EL (cell line): ENCODE data around the gene TRAM2.
A peak's percentile ranks its signal among the peaks of the same experiment; 100 is the strongest.

ENCODE experiments used
- DNase-seq: peaks from one replicate; pipeline ENCODE4 v3.0.0-alpha.2; 2016

TRAM2 gene, protein sequence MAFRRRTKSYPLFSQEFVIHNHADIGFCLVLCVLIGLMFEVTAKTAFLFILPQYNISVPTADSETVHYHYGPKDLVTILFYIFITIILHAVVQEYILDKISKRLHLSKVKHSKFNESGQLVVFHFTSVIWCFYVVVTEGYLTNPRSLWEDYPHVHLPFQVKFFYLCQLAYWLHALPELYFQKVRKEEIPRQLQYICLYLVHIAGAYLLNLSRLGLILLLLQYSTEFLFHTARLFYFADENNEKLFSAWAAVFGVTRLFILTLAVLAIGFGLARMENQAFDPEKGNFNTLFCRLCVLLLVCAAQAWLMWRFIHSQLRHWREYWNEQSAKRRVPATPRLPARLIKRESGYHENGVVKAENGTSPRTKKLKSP

DNA sequence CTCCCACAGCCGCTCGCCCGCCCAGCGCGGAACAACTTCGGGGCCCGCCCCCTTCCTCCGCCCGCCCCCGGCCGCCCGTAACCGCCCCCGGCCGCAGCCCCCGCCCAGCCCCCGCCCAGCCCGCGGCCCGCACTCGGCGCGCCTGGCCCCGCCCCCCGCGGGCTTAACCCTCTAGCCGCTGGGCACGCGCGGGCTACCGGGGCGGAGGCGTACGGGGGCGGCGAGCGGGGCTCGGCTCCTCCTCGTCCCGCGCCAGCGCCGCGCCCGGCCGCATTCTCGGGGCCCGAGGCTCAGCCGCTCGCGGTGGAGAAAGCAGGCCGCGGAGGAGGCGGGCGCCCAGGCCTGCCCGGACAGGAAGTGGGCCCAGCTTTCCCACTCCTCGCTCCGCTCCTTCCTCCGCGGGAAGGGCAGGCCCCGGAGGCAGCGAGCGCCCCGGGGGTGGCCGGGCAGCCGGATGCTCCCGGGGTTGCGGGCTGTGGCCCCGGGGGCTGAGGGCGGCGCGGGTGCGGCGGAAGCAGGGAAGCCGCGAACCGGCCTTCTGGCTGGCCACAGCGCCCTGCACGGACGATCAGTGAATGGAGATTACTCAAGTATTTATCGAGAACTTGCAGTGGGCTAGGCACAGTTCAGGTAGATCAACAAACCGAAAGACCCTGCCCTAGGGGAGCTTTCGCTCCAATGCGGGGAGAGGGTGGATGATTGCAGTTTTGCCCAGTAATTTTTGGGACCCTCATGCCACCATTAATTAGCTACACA lies at the start of gene TRAM2:
Gene TRAM2, minus strand, starts transcription at position 39 of the 756 bp plus-strand sequence. CDS start 145 bp downstream, outside the sequence.
- peak; percentile 88 for DNase-seq

DNA sequence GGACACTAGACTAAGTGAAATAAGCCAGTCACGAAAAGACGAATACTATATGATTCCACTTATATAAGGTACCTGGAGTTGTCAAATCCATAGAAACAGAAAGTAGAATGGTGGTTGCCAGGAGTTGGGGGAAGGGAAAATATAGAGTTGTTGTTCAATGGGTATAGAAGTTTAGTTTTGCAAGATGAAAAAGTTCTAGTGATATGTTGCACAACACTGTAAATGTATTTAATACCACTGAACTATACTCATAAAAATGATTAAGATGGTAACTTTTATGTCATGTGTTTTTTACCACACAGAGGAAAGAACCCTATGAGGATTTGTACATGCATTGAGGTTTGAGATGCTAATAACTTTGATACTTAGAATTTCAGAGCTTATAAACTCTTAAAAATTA lies 46.0 kb upstream of the TRAM2 start:
- no peak for DNase-seq

GRCh38 chr6:52621631-52622030 lies 44.8 kb upstream of the TRAM2 start:
- DNase-seq = no peak

GRCh38 chr6:52620906-52621190 lies 44.0 kb upstream of the TRAM2 start:
- no peak for DNase-seq

GRCh38 chr6:52620055-52620905 lies 43.4 kb upstream of the TRAM2 start:
- DNase-seq = no peak

- no peak for DNase-seq
Measured at GRCh38 chr6:52617087-52617486, 40.2 kb upstream of the TRAM2 start.

DNA sequence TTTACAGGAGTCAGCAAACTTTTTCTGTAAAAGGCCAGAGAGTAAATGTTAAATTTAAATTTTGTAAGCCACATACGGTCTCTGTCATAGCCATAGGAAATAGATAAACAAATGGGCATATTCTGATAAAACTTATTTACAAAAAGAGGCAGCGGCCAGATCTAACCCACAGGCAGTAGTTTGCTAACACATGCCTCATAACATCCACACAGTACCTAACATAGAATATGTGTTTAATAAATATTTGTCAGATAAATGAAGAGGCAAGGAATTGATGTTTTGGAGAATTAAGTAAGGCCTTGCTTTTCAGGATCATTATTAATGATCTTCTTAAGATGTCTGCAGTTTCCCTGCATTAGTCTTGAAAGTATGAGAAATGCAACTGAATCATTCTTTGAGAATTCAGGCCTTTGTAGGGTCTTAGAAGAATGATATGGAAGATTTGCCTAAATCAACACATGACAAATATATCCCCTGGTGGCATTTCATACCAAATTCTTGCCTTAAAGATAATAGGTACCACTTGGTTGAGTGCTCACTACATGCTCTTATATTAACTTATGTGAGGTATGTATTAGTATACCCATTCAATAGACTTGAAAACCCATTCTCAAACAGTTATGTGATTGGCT lies 39.3 kb upstream of the TRAM2 start:
- DNase-seq = peak; percentile 58

DNA sequence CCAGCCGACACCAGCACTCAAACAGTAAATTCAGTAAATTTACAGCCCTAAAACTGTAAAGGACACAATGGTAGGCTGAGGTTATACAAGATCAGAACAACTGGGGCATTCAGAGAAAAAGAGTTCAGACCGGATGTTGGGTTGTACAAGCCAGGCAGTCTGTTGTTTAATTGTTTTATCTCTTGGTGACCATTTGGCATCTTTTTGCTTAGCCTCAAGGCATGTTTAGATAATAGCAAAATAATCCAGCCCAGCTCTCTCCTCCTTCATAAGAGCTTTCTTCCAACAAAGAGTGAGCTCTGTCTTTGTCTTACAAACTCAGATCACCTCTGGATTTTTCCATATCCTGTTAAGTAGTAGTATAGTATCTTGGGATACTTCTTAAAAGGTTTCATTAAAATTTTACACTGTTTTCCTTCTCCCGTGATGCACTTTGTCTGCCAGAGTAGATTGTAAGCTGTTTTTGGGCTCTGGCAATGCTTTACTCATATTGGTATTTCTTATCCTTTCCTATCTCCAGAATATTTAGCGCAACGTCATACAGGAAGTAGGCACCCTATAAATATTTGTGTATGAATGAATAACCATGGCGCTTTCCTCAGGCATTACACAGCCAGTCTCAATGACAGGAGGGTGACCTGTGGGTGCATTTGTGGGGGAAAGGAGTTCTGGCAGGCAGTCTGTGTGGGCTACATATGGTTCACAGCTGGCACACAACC lies 35.6 kb upstream of the TRAM2 start:
- DNase-seq = peak; percentile 84

DNA sequence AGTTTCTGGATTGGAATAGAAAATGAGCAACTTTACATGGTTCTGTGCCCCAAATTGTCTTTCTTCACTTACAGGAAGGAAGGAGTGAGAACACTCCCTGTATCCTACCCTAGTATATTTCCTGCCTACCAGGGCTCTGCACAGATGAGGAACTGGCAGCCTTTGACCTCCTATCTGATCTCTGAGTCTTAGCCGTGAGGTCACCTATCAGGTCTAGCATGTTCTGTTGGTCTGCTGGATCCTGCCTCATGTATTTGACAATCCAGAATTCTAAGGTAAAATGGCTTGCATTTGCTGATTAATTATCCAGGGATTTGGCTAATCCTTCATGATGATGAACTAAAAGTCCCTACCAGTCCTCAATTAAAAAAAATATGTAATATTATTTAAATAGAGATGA lies 35.0 kb upstream of the TRAM2 start:
- DNase-seq = no peak

GRCh38 chr6:52610745-52611355 lies 34.0 kb upstream of the TRAM2 start:
- DNase-seq = peak; percentile 76

DNA sequence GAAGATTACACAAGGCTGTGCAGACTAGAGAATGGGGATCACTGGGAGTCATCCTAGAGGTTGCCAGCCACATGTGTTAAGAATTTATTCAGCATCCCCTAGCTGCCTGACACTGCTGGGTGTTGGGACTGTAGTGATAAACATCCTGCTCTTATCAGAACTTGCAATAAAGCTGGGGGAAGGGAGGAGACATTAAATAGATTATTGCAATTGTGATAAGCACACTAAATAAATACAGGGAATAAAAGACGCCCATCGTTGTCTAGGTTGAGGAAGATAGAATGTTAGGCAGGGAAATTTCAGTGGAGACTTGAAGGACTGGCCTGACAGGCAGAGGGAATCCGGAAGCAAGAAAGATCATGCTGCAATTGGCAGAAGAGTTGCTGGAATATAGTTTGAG lies 33.2 kb upstream of the TRAM2 start:
- no peak for DNase-seq

DNA sequence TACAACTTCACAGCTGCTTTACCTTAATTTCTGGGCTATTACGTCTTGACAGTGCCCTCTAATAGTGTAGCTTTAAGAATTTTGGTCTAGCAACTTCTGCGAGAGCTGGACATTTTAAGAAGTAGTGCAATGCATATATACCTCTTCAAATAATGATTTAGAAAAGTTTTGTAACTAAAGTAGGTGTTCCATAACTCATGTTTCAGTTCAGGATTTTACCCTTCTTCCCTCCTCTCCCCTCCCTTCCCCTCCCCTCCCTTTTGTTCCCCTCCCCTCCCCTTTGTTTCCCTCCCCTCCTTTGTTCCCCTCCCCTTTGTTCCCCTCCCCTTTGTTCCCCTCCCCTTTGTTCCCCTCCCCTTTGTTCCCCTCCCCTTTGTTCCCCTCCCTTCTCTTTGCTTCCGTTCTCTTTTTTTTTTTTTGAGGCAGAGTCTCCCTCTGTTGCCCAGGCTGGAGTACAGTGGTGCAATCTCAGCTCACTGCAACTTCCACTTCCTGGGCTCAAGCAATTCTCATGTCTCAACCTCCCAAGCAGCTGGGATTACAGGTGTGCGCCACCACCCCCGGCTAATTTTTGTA lies 28.8 kb upstream of the TRAM2 start:
- DNase-seq = no peak

GRCh38 chr6:52603000-52603795 lies 26.3 kb upstream of the TRAM2 start:
- DNase-seq = peak; percentile 85

- no peak for DNase-seq
Measured at GRCh38 chr6:52598824-52599190, 21.9 kb upstream of the TRAM2 start.

DNA sequence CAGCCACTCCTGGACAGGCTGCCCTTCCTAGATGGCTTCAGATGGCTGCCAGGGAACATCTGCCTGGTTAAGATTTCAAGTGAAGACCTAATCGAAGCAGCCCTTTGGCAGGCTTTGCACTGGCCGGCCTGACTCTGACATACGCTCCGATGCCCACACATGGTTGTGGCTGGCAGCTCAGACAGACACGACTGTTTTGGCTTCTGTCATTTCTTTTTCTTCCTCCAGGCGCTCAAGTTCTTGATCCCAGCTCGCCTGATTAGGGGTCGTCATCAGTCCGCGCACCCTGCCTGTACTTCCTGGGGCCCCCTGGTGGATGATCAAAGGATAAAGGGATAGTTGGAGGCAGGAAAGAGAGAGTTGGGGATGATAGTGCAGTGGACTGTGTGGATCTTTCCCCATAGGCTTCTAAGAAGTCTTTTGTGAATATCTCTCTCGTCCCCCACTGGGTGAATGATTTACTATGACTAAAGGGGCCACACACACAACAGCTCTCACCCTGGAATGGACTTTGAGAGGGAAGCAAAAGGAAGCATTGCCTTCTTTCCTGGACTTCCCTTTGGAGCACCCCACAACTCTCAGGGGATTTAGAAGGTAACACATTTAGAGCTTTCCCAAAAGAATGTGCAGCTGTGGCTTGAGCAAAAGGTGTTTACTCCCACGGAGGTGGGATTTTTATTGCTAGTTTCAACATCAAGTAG lies 21.4 kb upstream of the TRAM2 start:
- peak; percentile 86 for DNase-seq

- no peak for DNase-seq
Measured at GRCh38 chr6:52597738-52598122, 20.9 kb upstream of the TRAM2 start.

DNA sequence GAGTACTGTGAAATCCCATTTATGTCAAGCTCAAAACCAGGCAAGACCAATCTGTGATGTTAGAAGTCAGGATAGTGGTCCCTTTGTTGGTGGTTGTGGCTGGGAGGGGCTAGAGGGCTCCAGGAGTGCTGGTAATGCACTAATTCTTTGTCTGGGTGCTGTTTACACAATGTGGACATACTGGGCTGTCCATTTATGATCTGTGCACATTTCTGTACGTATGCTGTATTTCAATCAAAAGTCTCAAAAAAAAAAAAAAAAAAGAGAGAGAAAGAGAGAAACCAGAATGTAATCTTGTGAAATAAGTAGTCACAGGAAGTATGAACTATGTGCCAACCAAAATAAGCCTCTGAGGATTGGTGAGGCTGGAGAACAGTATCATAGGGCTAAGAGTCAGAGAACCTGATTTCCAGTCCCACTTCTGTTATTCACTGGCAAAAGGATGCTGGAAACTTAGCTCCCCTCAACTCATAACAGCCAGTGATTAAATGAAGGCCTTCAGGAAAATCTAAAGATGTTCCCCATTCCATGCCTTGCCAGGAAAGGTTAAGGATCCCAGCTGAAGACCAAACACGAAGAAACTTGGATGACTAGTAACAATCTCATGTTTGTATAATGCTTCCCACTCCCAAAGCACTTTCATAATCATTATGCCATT lies 19.6 kb upstream of the TRAM2 start:
- peak; percentile 69 for DNase-seq

DNA sequence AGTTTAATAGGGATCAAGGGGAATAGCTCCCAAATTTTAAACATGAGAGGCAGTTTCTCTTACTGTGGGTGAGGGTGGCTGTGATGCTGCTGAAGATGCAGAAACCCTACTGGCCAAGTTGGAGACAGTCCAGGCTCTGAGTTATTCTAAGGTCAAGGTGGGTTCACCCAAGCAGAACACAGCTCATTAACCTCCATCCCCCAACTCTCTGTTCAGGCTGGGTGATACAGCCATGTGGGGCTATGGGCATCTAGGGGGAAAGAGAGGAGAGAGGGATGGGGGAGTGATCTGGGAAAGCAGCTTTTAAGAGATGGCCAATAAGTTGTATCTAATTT lies 18.9 kb upstream of the TRAM2 start:
- no peak for DNase-seq

DNA sequence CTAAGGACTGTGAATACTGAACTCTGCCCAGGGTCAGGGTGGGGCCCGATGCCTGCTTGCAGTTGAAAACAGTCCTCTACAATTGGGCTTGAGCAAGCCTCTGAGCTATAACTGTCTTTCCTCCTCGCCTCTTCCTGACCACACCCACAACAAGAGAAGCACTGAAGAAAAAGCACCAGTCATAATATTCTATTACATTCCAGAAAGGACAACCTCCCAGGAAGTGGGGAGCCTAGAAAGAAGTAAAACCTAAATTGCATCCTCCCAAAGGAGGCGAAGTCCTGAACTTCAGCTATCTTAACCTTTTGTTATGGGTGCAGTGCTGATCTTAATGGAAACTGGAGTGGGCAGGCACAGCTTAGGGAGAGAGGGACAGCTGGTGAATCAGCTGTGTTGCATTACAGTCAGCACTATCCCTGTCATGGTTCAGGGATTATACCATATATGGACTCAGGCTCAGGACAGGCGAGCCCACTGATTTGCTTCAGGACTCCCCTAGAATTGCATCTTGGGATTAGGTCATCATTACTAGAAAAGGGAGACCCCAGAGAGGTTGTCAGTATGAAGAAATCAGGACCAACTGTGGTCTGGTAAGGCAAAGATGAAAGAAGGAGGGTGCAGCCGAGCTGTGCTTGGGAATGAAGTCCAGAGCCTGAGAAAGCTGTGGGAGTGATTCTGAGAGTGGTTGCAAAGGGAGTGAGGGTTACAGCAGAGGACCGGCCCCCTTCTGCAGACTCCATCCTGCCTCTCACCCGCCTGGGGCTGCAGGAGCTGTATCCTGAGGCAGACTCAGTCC lies 18.3 kb upstream of the TRAM2 start:
- DNase-seq = peak; percentile 90
